HepG2 (cell line): Measurements from ENCODE around the gene PRM2. TPM values are rescaled to one million over a fixed set of nuclear protein-coding genes. Genes with fewer than 3 reads are reported as not detected.

Source experiments
- EP300 ChIP-seq, 3 experiments: sonication (generic) in 1 of 3; formaldehyde crosslinking in 1 of 3; IDR thresholded peaks; 2 replicates each; pipeline versions ENCODE4 v1.5.1 to v1.6.1; 2011 to 2020; ENCODE audit warnings: low read depth in 2 of 3, low read length in 2 of 3, borderline replicate concordance in 1 of 3, improper control_type of control experiment in 1 of 3, mild to moderate bottlenecking in 1 of 3, missing genetic modification reagents in 1 of 3, moderate library complexity in 1 of 3
- MZF1 ChIP-seq: sonication (generic); formaldehyde crosslinking; IDR thresholded peaks from 2 replicates; pipeline ENCODE4 v1.8.1; 2023; ENCODE audit warnings: mild to moderate bottlenecking, missing genetic modification reagents, borderline replicate concordance
- NR2F6 ChIP-seq, 2 experiments: IDR thresholded peaks; 2 replicates each; pipeline ENCODE4 v1.6.1; 2016; ENCODE audit warnings: antibody characterized with exemption in 1 of 2, mild to moderate bottlenecking in 1 of 2
- PAXIP1 ChIP-seq: sonication (generic); formaldehyde crosslinking; conservative IDR thresholded peaks from 2 replicates; pipeline ENCODE4 v1.4.0; 2020; ENCODE audit warnings: mild to moderate bottlenecking, missing genetic modification reagents, moderate library complexity
- THAP7 ChIP-seq: sonication (generic); formaldehyde crosslinking; IDR thresholded peaks from 2 replicates; pipeline ENCODE4 v1.8.1; 2023; ENCODE audit warnings: mild to moderate bottlenecking, missing genetic modification reagents
- ZBTB21 ChIP-seq: sonication (generic); formaldehyde crosslinking; IDR thresholded peaks from 2 replicates; pipeline ENCODE4 v1.4.0; 2020; ENCODE audit warnings: missing genetic modification reagents
- ZBTB43 ChIP-seq: sonication (generic); formaldehyde crosslinking; conservative IDR thresholded peaks from 2 replicates; pipeline ENCODE4 v1.4.0; 2020; ENCODE audit warnings: missing genetic modification reagents
- ZMYM4 ChIP-seq: sonication (generic); formaldehyde crosslinking; IDR thresholded peaks from 2 replicates; pipeline ENCODE4 v1.8.1; 2023; ENCODE audit warnings: mild to moderate bottlenecking, missing genetic modification reagents
- ZNF256 ChIP-seq: sonication (generic); formaldehyde crosslinking; conservative IDR thresholded peaks from 2 replicates; pipeline ENCODE4 v1.4.0; 2020; ENCODE audit warnings: missing genetic modification reagents
- ZNF460 ChIP-seq: sonication (generic); formaldehyde crosslinking; IDR thresholded peaks from 2 replicates; pipeline ENCODE4 v1.5.1; 2020; ENCODE audit warnings: missing genetic modification reagents, mild to moderate bottlenecking, borderline replicate concordance
- ZNF772 ChIP-seq: sonication (generic); formaldehyde crosslinking; IDR thresholded peaks from 2 replicates; pipeline ENCODE4 v1.5.0; 2020; ENCODE audit warnings: mild to moderate bottlenecking, missing genetic modification reagents
- ZNF792 ChIP-seq: IDR thresholded peaks from 2 replicates; pipeline ENCODE4 v1.6.1; 2016
- polyA plus RNA-seq, 8 experiments: library from polyadenylated mRNA; depleted of rRNA in 3 of 8; stranded (reverse) in 7 of 8; unstranded in 1 of 8; fragments of >200 nt; fragmentation: Illumina TruSeq in 4 of 8; extraction: Trizol in 4 of 8; gene quantifications; 2 replicates each; pipeline versions ENCODE4 v1.2.1 to v1.2.3, GENCODE V29; 2011 to 2016; ENCODE audit warnings: low read depth in 4 of 8, missing spikeins in 1 of 8, mixed read lengths in 1 of 8; ENCODE audit not compliant: insufficient read depth in 1 of 8
- total RNA-seq, 5 experiments: library from RNA; depleted of rRNA; stranded (reverse); fragments of >200 nt; fragmentation: Illumina TruSeq; extraction: Trizol; gene quantifications; 2 replicates each; pipeline ENCODE4 v1.2.3, GENCODE V29; 2016; ENCODE audit warnings: low read depth in 1 of 5
- TF ChIP-seq, protein P1 (sequence below), 2 experiments: IDR thresholded peaks; 2 replicates each; pipeline ENCODE4 v1.6.1; 2011 to 2012; ENCODE audit warnings: low read length in 2 of 2, borderline replicate concordance in 1 of 2, low read depth in 1 of 2, mild to moderate bottlenecking in 1 of 2, moderate library complexity in 1 of 2
- TF ChIP-seq, protein P2 (sequence below): IDR thresholded peaks from 2 replicates; pipeline ENCODE4 v1.4.0; 2020; ENCODE audit warnings: mild to moderate bottlenecking, missing genetic modification reagents

The PRM2 gene
- total and polyA plus RNA-seq, 2 of the 13 experiments (the other 11 are each of a cell fraction or from before 2014, with no cell fraction given): 0.54 TPM; not detected in 1

GRCh38 chr16:11283820-11284248, 7.6 kb upstream of the PRM2 start (continued):
- TF ChIP-seq PAXIP1 (0 out of 2 replicates have a peak, but pooled peaks have one; percentile 26), ZNF792 (CRISPR knock-in tag) (0 out of 2 replicates have a peak, but pooled peaks have one; percentile 27), ZNF256 (CRISPR knock-in tag) (0 out of 2 replicates have a peak, but pooled peaks have one; percentile 26), ZBTB21 (CRISPR knock-in tag) (0 out of 2 replicates have a peak, but pooled peaks have one; percentile 26), NR2F6 (IDR thresholded peaks at IDR 0.05) (no peak; the same call in 1 of the 2 replicates), NR2F6 (CRISPR knock-in tag; IDR thresholded peaks at IDR 0.05) (peak; percentile 56; the same call in 1 of the 2 replicates), EP300 (IDR thresholded peaks at IDR 0.05; ENCODE audit: low read depth in 2 of 2, low read length in 2 of 2) (peak in 1 of 2 experiments; percentile 45; a peak in 1 of 4 replicates), EP300 (CRISPR knock-in tag; IDR thresholded peaks at IDR 0.05; ENCODE audit: borderline replicate concordance) (no peak; the same call in 1 of the 2 replicates), THAP7 (CRISPR knock-in tag) (peak; percentile 88; the same call in 1 of the 2 replicates), MZF1 (CRISPR knock-in tag) (no peak), ZMYM4 (CRISPR knock-in tag) (peak; percentile 49; the same call in 1 of the 2 replicates), ZNF772 (no peak), ZBTB43 (CRISPR knock-in tag) (0 out of 2 replicates have a peak, but pooled peaks have one; percentile 12), ZNF460 (CRISPR knock-in tag) (0 out of 2 replicates have a peak, but pooled peaks have one; percentile 19)
- TF ChIP-seq, protein P1, sequence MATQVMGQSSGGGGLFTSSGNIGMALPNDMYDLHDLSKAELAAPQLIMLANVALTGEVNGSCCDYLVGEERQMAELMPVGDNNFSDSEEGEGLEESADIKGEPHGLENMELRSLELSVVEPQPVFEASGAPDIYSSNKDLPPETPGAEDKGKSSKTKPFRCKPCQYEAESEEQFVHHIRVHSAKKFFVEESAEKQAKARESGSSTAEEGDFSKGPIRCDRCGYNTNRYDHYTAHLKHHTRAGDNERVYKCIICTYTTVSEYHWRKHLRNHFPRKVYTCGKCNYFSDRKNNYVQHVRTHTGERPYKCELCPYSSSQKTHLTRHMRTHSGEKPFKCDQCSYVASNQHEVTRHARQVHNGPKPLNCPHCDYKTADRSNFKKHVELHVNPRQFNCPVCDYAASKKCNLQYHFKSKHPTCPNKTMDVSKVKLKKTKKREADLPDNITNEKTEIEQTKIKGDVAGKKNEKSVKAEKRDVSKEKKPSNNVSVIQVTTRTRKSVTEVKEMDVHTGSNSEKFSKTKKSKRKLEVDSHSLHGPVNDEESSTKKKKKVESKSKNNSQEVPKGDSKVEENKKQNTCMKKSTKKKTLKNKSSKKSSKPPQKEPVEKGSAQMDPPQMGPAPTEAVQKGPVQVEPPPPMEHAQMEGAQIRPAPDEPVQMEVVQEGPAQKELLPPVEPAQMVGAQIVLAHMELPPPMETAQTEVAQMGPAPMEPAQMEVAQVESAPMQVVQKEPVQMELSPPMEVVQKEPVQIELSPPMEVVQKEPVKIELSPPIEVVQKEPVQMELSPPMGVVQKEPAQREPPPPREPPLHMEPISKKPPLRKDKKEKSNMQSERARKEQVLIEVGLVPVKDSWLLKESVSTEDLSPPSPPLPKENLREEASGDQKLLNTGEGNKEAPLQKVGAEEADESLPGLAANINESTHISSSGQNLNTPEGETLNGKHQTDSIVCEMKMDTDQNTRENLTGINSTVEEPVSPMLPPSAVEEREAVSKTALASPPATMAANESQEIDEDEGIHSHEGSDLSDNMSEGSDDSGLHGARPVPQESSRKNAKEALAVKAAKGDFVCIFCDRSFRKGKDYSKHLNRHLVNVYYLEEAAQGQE (IDR thresholded peaks at IDR 0.05; ENCODE audit: borderline replicate concordance in 1 of 2, low read depth in 1 of 2, low read length in 2 of 2): peak; percentile 17 to 88
- TF ChIP-seq, protein P2, sequence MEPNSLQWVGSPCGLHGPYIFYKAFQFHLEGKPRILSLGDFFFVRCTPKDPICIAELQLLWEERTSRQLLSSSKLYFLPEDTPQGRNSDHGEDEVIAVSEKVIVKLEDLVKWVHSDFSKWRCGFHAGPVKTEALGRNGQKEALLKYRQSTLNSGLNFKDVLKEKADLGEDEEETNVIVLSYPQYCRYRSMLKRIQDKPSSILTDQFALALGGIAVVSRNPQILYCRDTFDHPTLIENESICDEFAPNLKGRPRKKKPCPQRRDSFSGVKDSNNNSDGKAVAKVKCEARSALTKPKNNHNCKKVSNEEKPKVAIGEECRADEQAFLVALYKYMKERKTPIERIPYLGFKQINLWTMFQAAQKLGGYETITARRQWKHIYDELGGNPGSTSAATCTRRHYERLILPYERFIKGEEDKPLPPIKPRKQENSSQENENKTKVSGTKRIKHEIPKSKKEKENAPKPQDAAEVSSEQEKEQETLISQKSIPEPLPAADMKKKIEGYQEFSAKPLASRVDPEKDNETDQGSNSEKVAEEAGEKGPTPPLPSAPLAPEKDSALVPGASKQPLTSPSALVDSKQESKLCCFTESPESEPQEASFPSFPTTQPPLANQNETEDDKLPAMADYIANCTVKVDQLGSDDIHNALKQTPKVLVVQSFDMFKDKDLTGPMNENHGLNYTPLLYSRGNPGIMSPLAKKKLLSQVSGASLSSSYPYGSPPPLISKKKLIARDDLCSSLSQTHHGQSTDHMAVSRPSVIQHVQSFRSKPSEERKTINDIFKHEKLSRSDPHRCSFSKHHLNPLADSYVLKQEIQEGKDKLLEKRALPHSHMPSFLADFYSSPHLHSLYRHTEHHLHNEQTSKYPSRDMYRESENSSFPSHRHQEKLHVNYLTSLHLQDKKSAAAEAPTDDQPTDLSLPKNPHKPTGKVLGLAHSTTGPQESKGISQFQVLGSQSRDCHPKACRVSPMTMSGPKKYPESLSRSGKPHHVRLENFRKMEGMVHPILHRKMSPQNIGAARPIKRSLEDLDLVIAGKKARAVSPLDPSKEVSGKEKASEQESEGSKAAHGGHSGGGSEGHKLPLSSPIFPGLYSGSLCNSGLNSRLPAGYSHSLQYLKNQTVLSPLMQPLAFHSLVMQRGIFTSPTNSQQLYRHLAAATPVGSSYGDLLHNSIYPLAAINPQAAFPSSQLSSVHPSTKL (CRISPR knock-in tag): peak; percentile 41; the same call in 1 of the 2 replicates
